Psoas muscle (tissue), 8 donors: ENCODE measurements around the gene ODAD4. TPM values are rescaled to one million over a fixed set of nuclear protein-coding genes. Genes with fewer than 3 reads are reported as not detected.

ENCODE experiments used
- ATAC-seq, 4 donors: fragments of 200-7000 bp; cut with Tn5 transposase; one replicate each; pipeline ENCODE4 v1.9.1; 2020; ENCODE audit warnings: moderate library complexity in 3 of 4, mild to moderate bottlenecking in 2 of 4
- DNase-seq, 2 donors: peaks; one replicate each; pipeline ENCODE4 v3.0.0-alpha.2; 2020
- H3K27ac ChIP-seq: fragments of 200-600 bp; one replicate; pipeline ENCODE4 v1.8.0; 2022
- H3K27me3 ChIP-seq, 3 donors: fragments of 200-600 bp in 1 of 3; one replicate each; pipeline versions ENCODE4 v1.6.1 to v1.8.0; 2013 to 2022; ENCODE audit warnings: low read length in 2 of 3, mild to moderate bottlenecking in 2 of 3, moderate library complexity in 1 of 3; ENCODE audit not compliant: insufficient read depth in 3 of 3
- H3K36me3 ChIP-seq, 2 donors: fragments of 200-600 bp in 1 of 2; one replicate each; pipeline versions ENCODE4 v1.6.1 to v1.8.0; 2013 to 2022; ENCODE audit warnings: low read depth in 1 of 2, mild to moderate bottlenecking in 1 of 2, moderate library complexity in 1 of 2; ENCODE audit not compliant: insufficient read depth in 1 of 2
- H3K4me1 ChIP-seq: fragments of 200-600 bp; one replicate; pipeline ENCODE4 v1.8.0; 2022
- H3K4me3 ChIP-seq: fragments of 200-600 bp; one replicate; pipeline ENCODE4 v1.8.0; 2022; ENCODE audit warnings: mild to moderate bottlenecking
- H3K9me3 ChIP-seq: fragments of 200-600 bp; one replicate; pipeline ENCODE4 v1.8.0; 2022
- CTCF ChIP-seq: fragments of 200-600 bp; IDR thresholded peaks from one replicate; pipeline ENCODE4 v1.8.0; 2022; ENCODE audit warnings: antibody characterized with exemption
- WGBS, 3 donors: extraction: QIAGEN DNeasy Blood & Tissue Kit; methylation state at CpG; one replicate each; pipeline versions ENCODE4 v1.1.6 to v1.1.7; 2013; 5-methylcytosine and 5-hydroxymethylcytosine counted together
- intact Hi-C, 2 donors: fragments of 100-400 bp; cut with DNase I; formaldehyde crosslinking; loops; one replicate each; pipeline versions ENCODE4 v1.11.0 to v1.14.2; 2022
- polyA plus RNA-seq, 3 donors: library from polyadenylated mRNA; stranded (reverse); fragments of 200-250 nt; gene quantifications; one replicate each; pipeline ENCODE4 v1.2.3, GENCODE V29; 2013
- total RNA-seq, 4 donors: library from RNA; stranded (reverse); fragmentation: NEBNext Ultra II Directional in 2 of 4; extraction: Animal tissue kit (Norgen Biotek cat#: 25700) in 2 of 4; gene quantifications; one replicate each; pipeline versions ENCODE4 v1.2.1 to v1.2.4, GENCODE V29; 2021 to 2023
- donor health status: healthy with polysubstance abuse.
- donor health status: DM: no; HTN: no; CAD: no; lungs with moderate emphysema.
- donor health status: Bipolar disorder and iron deficiency.
- donor health status: healthy.
- donor health status: DM: yes; HTN: yes; CAD: no.
- donor health status: DM: no; HTN: no; CAD: no.
- donor health status: DM: no; HTN: no; CAD: no.
- donor health status: DM: yes; HTN: yes; CAD: no.

ODAD4 gene
- total and polyA plus RNA-seq, 7 donors: 0.17 to 0.99 (median 0.32) TPM; not detected in 2

GRCh38 chr17:41910701-41911391, 19.6 kb upstream of the ODAD4 start:
- TF ChIP-seq CTCF: no peak
- H3K4me1 ChIP-seq: no peaks in the 10 kb centered on the region
- DNase-seq (no peak), ATAC-seq (no peak)
- no peak overlapping the region for H3K27ac ChIP-seq
- no peaks in the 10 kb centered on the region for H3K27me3 ChIP-seq
- H3K4me3 ChIP-seq: no peak overlapping the region
- no peaks in the 10 kb centered on the region for H3K9me3 ChIP-seq
- intact Hi-C loops: no loop called here
- WGBS, 3 donors: 88 to 92% (median 90%) methylated on average over 13 of the region's 13 CpGs
- peaks cover 0 to 78% of the 10 kb centered on the region in 2 donors for H3K36me3 ChIP-seq

- Histone ChIP-seq H3K27me3 (no peaks in the 10 kb centered on the region), H3K27ac (no peak overlapping the region), H3K9me3 (no peaks in the 10 kb centered on the region), H3K4me3 (no peak overlapping the region), H3K36me3 (peaks cover 0 to 57% of the 10 kb centered on the region in 2 donors), H3K4me1 (peaks cover 5% of the 10 kb centered on the region)
- WGBS, 3 donors: 70 to 84% (median 82%) methylated on average over 1 of the region's 1 CpG
- DNase-seq (no peak), ATAC-seq (no peak)
- TF ChIP-seq CTCF: no peak
- intact Hi-C loops: no loop called here
Measured at GRCh38 chr17:41912925-41913324, 17.5 kb upstream of the ODAD4 start.

- TF ChIP-seq CTCF: no peak
- no peak for ATAC-seq
- H3K9me3 ChIP-seq: no peaks in the 10 kb centered on the region
- peaks cover 5% of the 10 kb centered on the region for H3K4me1 ChIP-seq
- no peaks in the 10 kb centered on the region for H3K27me3 ChIP-seq
- intact Hi-C loops: no loop called here
- H3K27ac ChIP-seq: no peak overlapping the region
- H3K36me3 ChIP-seq: peaks cover 0 to 48% of the 10 kb centered on the region in 2 donors
- WGBS, 3 donors: 87 to 98% (median 94%) methylated on average over 4 of the region's 4 CpGs
- no peak overlapping the region for H3K4me3 ChIP-seq
- no peak for DNase-seq
Measured at GRCh38 chr17:41913798-41914197, 16.6 kb upstream of the ODAD4 start.

- ATAC-seq (no peak), DNase-seq (no peak)
- Histone ChIP-seq H3K27ac (no peak overlapping the region), H3K9me3 (no peaks in the 10 kb centered on the region), H3K27me3 (no peaks in the 10 kb centered on the region), H3K36me3 (peaks cover 0 to 43% of the 10 kb centered on the region in 2 donors), H3K4me1 (peaks cover 7% of the 10 kb centered on the region), H3K4me3 (no peak overlapping the region)
- WGBS, 3 donors: 66 to 69% (median 68%) methylated on average over 6 of the region's 6 CpGs
- intact Hi-C loops: no loop called here
- no peak for TF ChIP-seq CTCF
Measured at GRCh38 chr17:41914358-41914766, 16.1 kb upstream of the ODAD4 start.

GRCh38 chr17:41915020-41915419, 15.4 kb upstream of the ODAD4 start:
- Histone ChIP-seq H3K4me3 (no peak overlapping the region), H3K36me3 (peaks cover 0 to 36% of the 10 kb centered on the region in 2 donors), H3K4me1 (peaks cover 14% of the 10 kb centered on the region), H3K27ac (no peak overlapping the region), H3K9me3 (no peaks in the 10 kb centered on the region), H3K27me3 (no peaks in the 10 kb centered on the region)
- intact Hi-C loops: no loop called here
- TF ChIP-seq CTCF: no peak
- DNase-seq (no peak), ATAC-seq (no peak)
- 83 to 89% (median 87%) methylated on average over 5 of the region's 5 CpGs for WGBS, 3 donors
